PC-9 (cell line): ENCODE results near the gene ADCY2. TPM values are rescaled to one million over a fixed set of nuclear protein-coding genes. Genes with fewer than 3 reads are reported as not detected.

ENCODE experiments used
- BruUV-seq: library from RNA; stranded (reverse); fragments of 400-500 nt; replicated peaks from 2 replicates; lab custom pipeline; 2021; lab: Mats Ljungman, UMichigan
- CTCF ChIA-PET: fragments of 300-600 bp; sonication (Branson Sonifier 250); formaldehyde crosslinking; loops from one replicate; lab custom pipeline; 2022; ENCODE audit warnings: antibody characterized with exemption; lab: Charles Lee
- POLR2A ChIA-PET: fragments of 300-600 bp; sonication (Branson Sonifier 250); formaldehyde crosslinking; loops from one replicate; lab custom pipeline; 2022; ENCODE audit warnings: antibody characterized with exemption; ENCODE audit not compliant: unreplicated experiment; lab: Charles Lee
- DNase-seq, 2 experiments: peaks; one replicate each; pipeline versions ENCODE4 v3.0.0 to v3.0.0-alpha.2; 2015 to 2022; ENCODE audit warnings: mixed read lengths in 1 of 2
- H2AFZ ChIP-seq: fragments of 200-600 bp; sonication (generic); 2 replicates; pipeline ENCODE4 v1.8.1; 2017; ENCODE audit warnings: antibody characterized with exemption
- H3F3A ChIP-seq: fragments of 200-600 bp; sonication (generic); 2 replicates; pipeline ENCODE4 v1.8.1; 2017; ENCODE audit warnings: antibody characterized with exemption, mild to moderate bottlenecking, low read depth; ENCODE audit not compliant: insufficient read depth
- H3K27ac ChIP-seq: fragments of 200-600 bp; sonication (generic); 2 replicates; pipeline ENCODE4 v1.6.1; 2016; ENCODE audit warnings: mixed run types
- H3K27me3 ChIP-seq: fragments of 200-600 bp; sonication (generic); 2 replicates; pipeline ENCODE4 v1.6.1; 2016; ENCODE audit warnings: low read depth, mixed run types; ENCODE audit not compliant: insufficient read depth
- H3K36me3 ChIP-seq: fragments of 200-600 bp; sonication (generic); 2 replicates; pipeline ENCODE4 v1.6.1; 2016; ENCODE audit warnings: low read depth, mixed run types
- H3K4me1 ChIP-seq: fragments of 200-600 bp; sonication (generic); replicated peaks from 2 replicates; pipeline ENCODE4 v1.6.1; 2016; ENCODE audit warnings: mixed run types; ENCODE audit not compliant: insufficient read depth
- H3K4me2 ChIP-seq: fragments of 200-600 bp; sonication (generic); 2 replicates; pipeline ENCODE4 v1.6.1; 2017; ENCODE audit warnings: mixed run types
- H3K4me3 ChIP-seq: fragments of 200-600 bp; sonication (generic); 2 replicates; pipeline ENCODE4 v1.6.1; 2016; ENCODE audit warnings: mixed run types
- H3K79me2 ChIP-seq: fragments of 200-600 bp; sonication (generic); 2 replicates; pipeline ENCODE4 v1.6.1; 2017; ENCODE audit warnings: low read depth, mixed run types
- H3K9me2 ChIP-seq: fragments of 200-600 bp; sonication (generic); 2 replicates; pipeline ENCODE4 v1.8.1; 2017; ENCODE audit warnings: mild to moderate bottlenecking; ENCODE audit not compliant: insufficient read depth
- H3K9me3 ChIP-seq: fragments of 200-600 bp; sonication (generic); 2 replicates; pipeline ENCODE4 v1.8.1; 2016; ENCODE audit warnings: low read depth; ENCODE audit not compliant: insufficient read depth
- H4K20me1 ChIP-seq: fragments of 200-600 bp; sonication (generic); 2 replicates; pipeline ENCODE4 v1.8.1; 2017; ENCODE audit not compliant: insufficient read depth
- CTCF ChIP-seq: fragments of 200-600 bp; sonication (generic); conservative IDR thresholded peaks from 2 replicates; pipeline ENCODE4 v1.6.1; 2017; ENCODE audit warnings: mixed run types, antibody characterized with exemption, mild to moderate bottlenecking, moderate library complexity
- EZH2 ChIP-seq: fragments of 200-600 bp; sonication (generic); IDR thresholded peaks from 2 replicates; pipeline ENCODE4 v1.8.0; 2017; ENCODE audit warnings: antibody characterized with exemption, low read depth
- intact Hi-C: fragments of 100-400 bp; cut with micrococcal nuclease; formaldehyde crosslinking; loops from one replicate; pipeline ENCODE4 v1.10.0; 2022; ENCODE audit not compliant: unreplicated experiment
- total RNA-seq: library from RNA; stranded (reverse); gene quantifications from 2 replicates; pipeline ENCODE4 v1.2.3, GENCODE V29; 2021

The ADCY2 gene
- total RNA-seq, 1 experiment from 2014 or later, result not detected

DNA sequence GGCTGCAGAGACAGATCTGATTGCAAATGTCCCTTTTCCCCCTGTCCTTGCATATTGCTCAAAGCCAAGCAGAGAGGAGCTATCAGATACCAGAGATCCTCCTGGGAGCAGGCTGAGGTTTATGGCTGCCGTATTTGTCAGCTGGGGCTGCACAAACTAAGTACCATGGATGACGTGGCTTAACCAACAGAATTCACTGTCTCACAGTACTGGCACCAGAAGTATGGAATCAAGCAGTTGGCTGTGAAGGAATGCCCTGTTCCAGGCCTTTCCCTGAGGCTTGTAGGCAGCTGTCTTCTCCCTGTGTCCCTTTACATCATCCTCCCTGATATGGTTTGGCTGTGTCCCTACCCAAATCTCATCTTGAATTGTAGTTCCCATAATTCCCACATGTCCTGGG is 452.4 kb downstream of the ADCY2 start:
- Histone ChIP-seq H3K36me3 (no peaks in the 10 kb centered on the region), H3K4me1 (no peaks in the 10 kb centered on the region), H3K27ac (no peak overlapping the region), H3K4me2 (no peak overlapping the region), H3K9me2 (no peaks in the 10 kb centered on the region; the same call in 1 of the 2 replicates), H3K9me3 (no peaks in the 10 kb centered on the region; the same call in 1 of the 2 replicates), H2AFZ (no peak overlapping the region), H3K4me3 (no peak overlapping the region), H3K27me3 (peaks cover 71% of the 10 kb centered on the region), H3K79me2 (no peaks in the 10 kb centered on the region), H4K20me1 (no peaks in the 10 kb centered on the region), H3F3A (no peaks in the 10 kb centered on the region)
- no TSS peak for BruUV-seq
- POLR2A ChIA-PET, result no interaction called here
- TF ChIP-seq CTCF (no peak), EZH2 (no peak)
- intact Hi-C loops, result no loop called here
- no peak for DNase-seq
- CTCF ChIA-PET, result no interaction called here

GRCh38 chr5:7849681-7850394 is 453.9 kb downstream of the ADCY2 start:
- H2AFZ ChIP-seq, result no peak overlapping the region
- H3K79me2 ChIP-seq, result no peaks in the 10 kb centered on the region
- H3K27me3 ChIP-seq, result peaks cover 56% of the 10 kb centered on the region
- no peak for TF ChIP-seq CTCF
- TF ChIP-seq EZH2, result no peak
- no peak overlapping the region for H3K27ac ChIP-seq
- H3K9me2 ChIP-seq, result no peaks in the 10 kb centered on the region; the same call in 1 of the 2 replicates
- H3K36me3 ChIP-seq, result no peaks in the 10 kb centered on the region
- no peak overlapping the region for H3K4me2 ChIP-seq
- POLR2A ChIA-PET, result interaction anchor here (0.5 kb wide), 1 partner anchor 342 kb away, joined by 7 read pairs; no protein-coding TSS in a partner anchor
- no peak for DNase-seq
- no peaks in the 10 kb centered on the region for H3K4me1 ChIP-seq
- no peaks in the 10 kb centered on the region for H4K20me1 ChIP-seq
- no peak overlapping the region for H3K4me3 ChIP-seq
- BruUV-seq, result no TSS peak
- CTCF ChIA-PET, result no interaction called here
- no peaks in the 10 kb centered on the region for H3F3A ChIP-seq
- intact Hi-C loops, result no loop called here
- H3K9me3 ChIP-seq, result no peaks in the 10 kb centered on the region; the same call in 1 of the 2 replicates

DNA sequence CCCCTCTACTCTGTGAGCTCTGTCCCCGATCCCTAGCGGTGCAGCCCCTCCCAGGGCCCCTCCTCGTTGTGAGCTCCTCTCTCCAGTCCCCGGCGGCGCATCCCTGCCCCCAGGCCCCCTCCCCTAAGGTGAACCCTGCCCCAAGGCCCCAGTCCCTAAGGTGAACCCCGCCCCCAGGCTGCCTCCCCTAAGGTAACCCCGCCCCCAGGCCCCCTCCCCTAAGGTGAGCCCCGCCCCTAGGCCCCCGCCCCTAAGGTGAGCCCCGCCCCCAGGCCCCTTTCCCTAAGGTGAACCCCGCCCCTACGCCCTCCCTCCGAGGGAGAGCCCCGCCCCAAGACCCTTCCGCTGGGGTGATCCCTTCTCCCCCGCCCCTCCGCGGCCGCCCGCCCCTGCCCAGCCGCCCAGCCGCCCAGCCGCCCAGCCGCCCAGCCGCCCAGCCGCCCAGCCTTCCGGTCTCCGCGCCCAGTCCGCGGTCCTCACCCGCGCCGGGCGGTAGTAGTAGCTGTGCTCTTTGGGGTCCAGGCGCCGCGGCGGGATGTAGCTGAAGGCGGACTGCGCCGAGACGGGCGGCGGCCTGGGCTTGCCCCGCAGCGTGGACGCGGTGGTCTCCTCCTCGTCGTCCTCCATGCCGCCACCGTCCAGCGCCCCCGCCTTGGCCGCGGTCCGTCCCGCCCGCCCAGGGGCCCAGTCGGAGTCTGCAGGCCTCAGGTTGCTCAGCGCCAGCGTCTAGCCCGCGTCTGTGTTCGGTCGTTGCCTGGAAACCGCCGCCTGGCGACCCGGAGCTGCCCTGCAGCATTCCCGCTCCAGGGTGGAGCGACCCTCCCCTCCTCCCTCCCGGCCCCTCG is 454.7 kb downstream of the ADCY2 start, which contains the start of gene CFAP90:
Gene CFAP90, minus strand, starts transcription at position 739 of the 845 bp plus-strand sequence. Its CDS starts 112 bp downstream, at position 627.
- Histone ChIP-seq H2AFZ (no peak within 1 kb of the TSS), H3K9me2 (no peaks in the 10 kb centered on the region; the same call in 1 of the 2 replicates), H3K9me3 (no peaks in the 10 kb centered on the region; the same call in 1 of the 2 replicates), H3K27me3 (peaks cover 48% of the 10 kb centered on the region), H4K20me1 (no peaks in the 10 kb centered on the region), H3K4me3 (no peak within 1 kb of the TSS), H3F3A (no peaks in the 10 kb centered on the region), H3K4me2 (no peak within 1 kb of the TSS), H3K79me2 (no peaks in the 10 kb centered on the region), H3K4me1 (no peaks in the 10 kb centered on the region), H3K36me3 (no peaks in the 10 kb centered on the region), H3K27ac (no peak within 1 kb of the TSS)
- ChIA-PET CTCF (interaction anchor here (0.6 kb wide), 1 partner anchor 1086 kb away, joined by 3 read pairs; no protein-coding TSS in a partner anchor), POLR2A (no interaction called here)
- no TSS peak for BruUV-seq
- TF ChIP-seq EZH2 (no peak), CTCF (no peak)
- no peak for DNase-seq
- intact Hi-C loops, result no loop called here
